ENCODE data around the gene TMEM190. TPM values are rescaled to one million over a fixed set of nuclear protein-coding genes. Genes with fewer than 3 reads are reported as not detected.

Gene TMEM190
- total and polyA plus RNA-seq, 10 donors: 0.20 TPM; not detected in 9

DNA sequence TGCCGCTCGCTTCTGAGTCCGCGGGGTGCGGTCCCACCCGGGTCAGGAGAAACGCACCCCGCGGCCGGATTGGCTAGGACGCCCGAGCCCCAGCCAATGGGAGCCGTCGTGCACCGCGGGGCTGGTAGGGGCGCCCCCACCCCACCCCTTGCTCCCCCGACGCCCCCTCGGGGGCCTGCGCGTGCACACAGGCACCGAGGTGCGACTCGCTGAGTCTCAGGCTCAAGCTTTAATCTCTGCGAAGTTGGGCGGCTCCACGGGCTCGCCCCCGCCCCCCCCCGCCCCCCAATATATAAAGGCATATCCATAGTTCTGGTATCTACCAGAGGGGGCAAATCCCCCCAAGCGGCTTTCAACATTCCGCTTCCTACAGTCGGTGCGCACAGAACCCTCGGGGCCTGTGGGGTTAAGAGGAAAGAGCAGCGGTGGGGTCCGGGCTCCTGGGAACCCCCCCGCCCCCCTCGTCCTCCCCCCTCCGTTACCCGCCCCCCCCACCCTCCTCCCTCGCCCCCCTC, 21.9 kb upstream of the TMEM190 start, which contains the start of gene COX6B2:
Gene COX6B2 (minus strand): TSS at position 22 of the 515 bp plus-strand sequence. CDS start 198 bp downstream, outside the sequence.
- peak within 1 kb of the TSS; percentile 25 to 71 (median 44) for H3K4me3 ChIP-seq

DNA sequence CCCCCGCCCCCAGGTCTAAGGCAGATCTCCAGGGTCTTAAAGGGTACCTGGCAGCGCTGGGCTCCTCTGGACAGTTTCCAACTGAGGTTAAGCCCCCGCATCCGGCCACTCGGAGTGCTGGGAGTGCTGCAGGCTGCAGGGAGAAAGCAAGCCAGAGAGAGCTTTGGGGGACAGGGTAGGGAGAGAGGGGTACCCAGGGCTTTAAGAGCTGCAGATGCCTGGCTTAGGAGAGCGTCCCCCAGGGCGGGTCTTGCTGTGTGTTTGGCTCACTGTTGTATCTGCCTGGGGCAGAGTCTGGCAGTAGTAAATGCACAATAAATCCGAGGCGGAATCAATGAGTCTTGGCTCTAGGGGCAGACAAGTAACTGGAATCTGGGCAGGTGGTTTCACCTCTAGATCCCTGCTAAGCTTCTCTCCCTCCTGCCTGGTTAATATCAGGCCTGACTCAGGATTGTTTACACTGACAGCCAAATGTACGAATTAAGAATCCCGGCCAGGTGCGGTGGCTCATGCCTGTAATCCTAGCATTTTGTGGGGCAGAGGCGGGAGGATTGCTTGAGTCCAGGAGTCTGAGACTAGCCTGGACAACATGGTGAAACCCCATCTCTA, 21.3 kb upstream of the TMEM190 start:
- DNase-seq: no peak
- H3K27me3 ChIP-seq (replicated peaks in 1 of 7): peaks cover 0 to 87% (median 44%) of the 10 kb centered on the region in 7 donors
- peaks cover 9 to 29% (median 18%) of the 10 kb centered on the region in 6 donors for H3K4me1 ChIP-seq
- no peaks in the 10 kb centered on the region for H3K9me3 ChIP-seq
- H3K4me3 ChIP-seq: no peak overlapping the region
- TF ChIP-seq POLR2AphosphoS5 (IDR thresholded peaks at IDR 0.05) (no peak), POLR2A (IDR thresholded peaks at IDR 0.05) (no peak)
- TF ChIP-seq, protein P1, sequence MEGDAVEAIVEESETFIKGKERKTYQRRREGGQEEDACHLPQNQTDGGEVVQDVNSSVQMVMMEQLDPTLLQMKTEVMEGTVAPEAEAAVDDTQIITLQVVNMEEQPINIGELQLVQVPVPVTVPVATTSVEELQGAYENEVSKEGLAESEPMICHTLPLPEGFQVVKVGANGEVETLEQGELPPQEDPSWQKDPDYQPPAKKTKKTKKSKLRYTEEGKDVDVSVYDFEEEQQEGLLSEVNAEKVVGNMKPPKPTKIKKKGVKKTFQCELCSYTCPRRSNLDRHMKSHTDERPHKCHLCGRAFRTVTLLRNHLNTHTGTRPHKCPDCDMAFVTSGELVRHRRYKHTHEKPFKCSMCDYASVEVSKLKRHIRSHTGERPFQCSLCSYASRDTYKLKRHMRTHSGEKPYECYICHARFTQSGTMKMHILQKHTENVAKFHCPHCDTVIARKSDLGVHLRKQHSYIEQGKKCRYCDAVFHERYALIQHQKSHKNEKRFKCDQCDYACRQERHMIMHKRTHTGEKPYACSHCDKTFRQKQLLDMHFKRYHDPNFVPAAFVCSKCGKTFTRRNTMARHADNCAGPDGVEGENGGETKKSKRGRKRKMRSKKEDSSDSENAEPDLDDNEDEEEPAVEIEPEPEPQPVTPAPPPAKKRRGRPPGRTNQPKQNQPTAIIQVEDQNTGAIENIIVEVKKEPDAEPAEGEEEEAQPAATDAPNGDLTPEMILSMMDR (IDR thresholded peaks at IDR 0.05 in 8 of 11, conservative IDR thresholded peaks at IDR 0.05 in 3 of 11): no peak
- H3K27ac ChIP-seq: no peak overlapping the region
- intact Hi-C loops (cut with DNase I; ENCODE audit: low total_unique reads): no loop called here
- H3K36me3 ChIP-seq: no peaks in the 10 kb centered on the region
- WGBS, 5 donors: 39 to 43% (median 40%) methylated on average over 11 to 13 of the region's 13 CpGs

More for the DNA sequence above, 21.9 kb upstream of the TMEM190 start, which contains the start of gene COX6B2:
- Histone ChIP-seq H3K4me1 (peaks cover 9 to 29% (median 18%) of the 10 kb centered on the region in 6 donors), H3K9me3 (no peaks in the 10 kb centered on the region), H3K27me3 (replicated peaks in 1 of 7) (peaks cover 0 to 90% (median 44%) of the 10 kb centered on the region in 7 donors), H3K27ac (peak within 1 kb of the TSS in 1 of 8 donors; percentile 23), H3K36me3 (no peaks in the 10 kb centered on the region)
- 3 to 7% (median 3%) methylated on average over 18 to 42 of the region's 43 CpGs for WGBS, 5 donors
- no peak for DNase-seq
- no peak for TF ChIP-seq POLR2AphosphoS5 (IDR thresholded peaks at IDR 0.05)
- no peak for TF ChIP-seq POLR2A (IDR thresholded peaks at IDR 0.05)
- TF ChIP-seq, protein P1 (IDR thresholded peaks at IDR 0.05 in 8 of 11, conservative IDR thresholded peaks at IDR 0.05 in 3 of 11): no peak
- intact Hi-C loops (cut with DNase I; ENCODE audit: low total_unique reads): no loop called here

DNA sequence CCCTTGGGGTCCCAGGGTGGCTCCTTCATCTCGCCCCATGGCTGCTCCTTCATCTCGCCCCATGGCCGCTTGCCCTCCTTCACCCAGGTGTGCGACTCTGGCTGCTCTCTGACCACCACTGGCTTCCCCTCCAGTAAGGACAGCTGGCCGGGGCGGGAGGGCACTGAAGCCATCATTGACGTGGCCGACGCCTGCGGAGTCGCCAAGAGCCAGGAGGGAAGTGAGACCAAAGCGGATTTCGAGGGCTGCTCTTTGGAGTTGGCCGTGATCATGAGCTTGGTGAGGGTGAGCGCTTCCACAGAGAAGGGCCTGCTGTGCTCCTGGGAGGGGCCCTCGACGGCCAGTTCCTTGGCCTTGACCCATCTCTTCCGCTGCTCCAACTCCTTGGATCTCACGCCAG, 18.1 kb upstream of the TMEM190 start:
- Histone ChIP-seq H3K9me3 (no peaks in the 10 kb centered on the region), H3K36me3 (no peaks in the 10 kb centered on the region), H3K27me3 (replicated peaks in 1 of 7) (peaks cover 0 to 68% (median 21%) of the 10 kb centered on the region in 7 donors), H3K4me1 (peaks cover 6 to 20% (median 13%) of the 10 kb centered on the region in 6 donors), H3K4me3 (no peak overlapping the region), H3K27ac (no peak overlapping the region)
- no peak for DNase-seq
- WGBS, 5 donors: 78 to 90% (median 83%) methylated on average over 8 to 19 of the region's 19 CpGs
- TF ChIP-seq POLR2A (IDR thresholded peaks at IDR 0.05) (no peak), POLR2AphosphoS5 (IDR thresholded peaks at IDR 0.05) (no peak)
- TF ChIP-seq, protein P1 (IDR thresholded peaks at IDR 0.05 in 8 of 11, conservative IDR thresholded peaks at IDR 0.05 in 3 of 11): no peak
- intact Hi-C loops (cut with DNase I; ENCODE audit: low total_unique reads): no loop called here
